ENCODE results near the gene GALNT9. TPM values are rescaled to one million over a fixed set of nuclear protein-coding genes. Genes with fewer than 3 reads are reported as not detected.

Gene GALNT9
- total RNA-seq, 1 donor from 2014 or later, result 2.1 TPM

DNA sequence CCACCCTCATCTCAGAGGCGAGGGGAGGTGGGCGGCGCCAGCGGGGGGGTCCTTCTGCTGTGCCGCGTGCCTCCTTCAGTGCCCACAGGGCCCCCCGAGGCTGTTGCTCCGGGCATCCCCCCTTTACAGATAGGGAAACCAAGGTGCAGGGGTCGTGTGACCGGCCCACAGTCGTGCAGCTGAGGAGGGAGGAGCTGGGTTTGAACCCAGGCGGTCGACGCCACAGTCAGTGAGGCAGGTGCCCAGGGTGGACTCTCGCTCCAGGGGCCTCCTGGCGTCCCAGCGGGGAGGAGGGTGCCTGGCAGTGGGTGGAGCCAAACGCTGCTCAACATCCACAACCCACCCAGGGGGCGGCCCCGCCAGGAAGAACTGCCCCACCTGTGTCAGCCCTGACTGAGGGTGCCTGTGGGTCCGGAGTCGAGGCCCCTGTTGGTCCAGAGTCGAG, 8.6 kb downstream of the GALNT9 start:
- no peak overlapping the region for H3K27ac ChIP-seq (ENCODE audit: low read depth, low read length)
- no peak overlapping the region for H3K9ac ChIP-seq (ENCODE audit: low read length)
- H3K9me3 Mint-ChIP-seq (ENCODE audit: unreplicated experiment), result no peaks in the 10 kb centered on the region
- no peaks in the 10 kb centered on the region for H3K4me1 ChIP-seq (ENCODE audit: insufficient read depth, low read length)
- no peaks in the 10 kb centered on the region for H3K9me3 ChIP-seq (ENCODE audit: insufficient read depth, low read depth, low read length)
- peaks cover 10% of the 10 kb centered on the region for H3K4me1 Mint-ChIP-seq (ENCODE audit: low read depth, unreplicated experiment)
- TF ChIP-seq, protein P1, sequence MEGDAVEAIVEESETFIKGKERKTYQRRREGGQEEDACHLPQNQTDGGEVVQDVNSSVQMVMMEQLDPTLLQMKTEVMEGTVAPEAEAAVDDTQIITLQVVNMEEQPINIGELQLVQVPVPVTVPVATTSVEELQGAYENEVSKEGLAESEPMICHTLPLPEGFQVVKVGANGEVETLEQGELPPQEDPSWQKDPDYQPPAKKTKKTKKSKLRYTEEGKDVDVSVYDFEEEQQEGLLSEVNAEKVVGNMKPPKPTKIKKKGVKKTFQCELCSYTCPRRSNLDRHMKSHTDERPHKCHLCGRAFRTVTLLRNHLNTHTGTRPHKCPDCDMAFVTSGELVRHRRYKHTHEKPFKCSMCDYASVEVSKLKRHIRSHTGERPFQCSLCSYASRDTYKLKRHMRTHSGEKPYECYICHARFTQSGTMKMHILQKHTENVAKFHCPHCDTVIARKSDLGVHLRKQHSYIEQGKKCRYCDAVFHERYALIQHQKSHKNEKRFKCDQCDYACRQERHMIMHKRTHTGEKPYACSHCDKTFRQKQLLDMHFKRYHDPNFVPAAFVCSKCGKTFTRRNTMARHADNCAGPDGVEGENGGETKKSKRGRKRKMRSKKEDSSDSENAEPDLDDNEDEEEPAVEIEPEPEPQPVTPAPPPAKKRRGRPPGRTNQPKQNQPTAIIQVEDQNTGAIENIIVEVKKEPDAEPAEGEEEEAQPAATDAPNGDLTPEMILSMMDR (IDR thresholded peaks at IDR 0.05; ENCODE audit: insufficient read depth, low read depth, low read length), result no peak
- no peak for TF ChIP-seq EZH2 (IDR thresholded peaks at IDR 0.05; ENCODE audit: insufficient read depth, low read length)
- no peak overlapping the region for H3K4me3 Mint-ChIP-seq (ENCODE audit: unreplicated experiment)
- peaks cover 48% of the 10 kb centered on the region for H3K27me3 Mint-ChIP-seq (ENCODE audit: low read depth, unreplicated experiment)
- DNase-seq (ENCODE audit: low read depth) (no peak), FAIRE-seq (no peak)
- H3K4me2 ChIP-seq (ENCODE audit: low read length), result no peak overlapping the region
- peaks cover 2% of the 10 kb centered on the region for H3K36me3 Mint-ChIP-seq (ENCODE audit: low read depth, unreplicated experiment)
- no peak overlapping the region for H3K4me3 ChIP-seq (ENCODE audit: insufficient read depth, low read depth, low read length)
- H3K27me3 ChIP-seq (ENCODE audit: insufficient read depth, low read length), result no peaks in the 10 kb centered on the region
- no peaks in the 10 kb centered on the region for H4K20me1 ChIP-seq (ENCODE audit: insufficient read depth, low read length)
- H3K79me2 ChIP-seq (ENCODE audit: insufficient read depth, low read length), result no peaks in the 10 kb centered on the region
- no peak overlapping the region for H3K27ac Mint-ChIP-seq (ENCODE audit: unreplicated experiment)
- no peak overlapping the region for H2AFZ ChIP-seq (ENCODE audit: low read depth, low read length)
- no peaks in the 10 kb centered on the region for H3K36me3 ChIP-seq (ENCODE audit: insufficient read depth, low read length)

DNA sequence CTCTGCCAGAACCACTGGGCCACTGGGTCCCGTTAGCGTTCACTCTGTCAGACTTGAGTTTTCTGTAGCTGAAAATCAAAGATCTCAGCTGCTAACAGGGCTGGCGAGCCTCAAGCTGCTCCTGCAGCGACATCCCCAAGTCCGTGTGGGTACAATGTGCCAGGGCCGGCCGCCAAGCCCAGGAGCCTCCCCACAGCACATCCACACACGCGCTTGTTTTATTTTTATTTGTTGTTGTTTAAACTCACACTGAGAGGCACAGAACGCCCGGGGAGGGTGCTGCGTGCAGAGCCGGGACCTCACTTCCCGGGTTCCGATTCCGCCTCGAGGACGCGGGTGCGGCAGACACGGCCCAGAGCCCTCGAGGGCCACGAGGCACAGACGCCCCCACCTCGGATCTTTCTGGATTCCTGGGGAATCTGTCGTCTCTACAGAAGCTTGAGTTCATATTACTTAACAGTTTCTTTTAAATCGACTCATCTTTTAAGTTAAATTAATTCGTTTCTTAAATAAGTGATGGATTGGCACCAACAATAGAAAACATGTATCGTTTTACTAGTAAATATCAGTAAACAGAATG, 9.3 kb downstream of the GALNT9 start:
- DNase-seq (ENCODE audit: low read depth) (no peak), FAIRE-seq (no peak)
- no peaks in the 10 kb centered on the region for H3K9me3 ChIP-seq (ENCODE audit: insufficient read depth, low read depth, low read length)
- no peak overlapping the region for H3K27ac ChIP-seq (ENCODE audit: low read depth, low read length)
- H2AFZ ChIP-seq (ENCODE audit: low read depth, low read length), result no peak overlapping the region
- no peak overlapping the region for H3K4me2 ChIP-seq (ENCODE audit: low read length)
- no peak overlapping the region for H3K9ac ChIP-seq (ENCODE audit: low read length)
- no peak overlapping the region for H3K4me3 Mint-ChIP-seq (ENCODE audit: unreplicated experiment)
- H3K4me3 ChIP-seq (ENCODE audit: insufficient read depth, low read depth, low read length), result no peak overlapping the region
- peaks cover 49% of the 10 kb centered on the region for H3K27me3 Mint-ChIP-seq (ENCODE audit: low read depth, unreplicated experiment)
- no peaks in the 10 kb centered on the region for H3K27me3 ChIP-seq (ENCODE audit: insufficient read depth, low read length)
- TF ChIP-seq EZH2 (IDR thresholded peaks at IDR 0.05; ENCODE audit: insufficient read depth, low read length), result no peak
- TF ChIP-seq, protein P1 (IDR thresholded peaks at IDR 0.05; ENCODE audit: insufficient read depth, low read depth, low read length), result no peak
- H3K79me2 ChIP-seq (ENCODE audit: insufficient read depth, low read length), result no peaks in the 10 kb centered on the region
- H3K4me1 Mint-ChIP-seq (ENCODE audit: low read depth, unreplicated experiment), result peaks cover 3% of the 10 kb centered on the region
- H3K36me3 ChIP-seq (ENCODE audit: insufficient read depth, low read length), result no peaks in the 10 kb centered on the region
- peaks cover 2% of the 10 kb centered on the region for H3K36me3 Mint-ChIP-seq (ENCODE audit: low read depth, unreplicated experiment)
- no peaks in the 10 kb centered on the region for H3K4me1 ChIP-seq (ENCODE audit: insufficient read depth, low read length)
- H3K27ac Mint-ChIP-seq (ENCODE audit: unreplicated experiment), result no peak overlapping the region
- H3K9me3 Mint-ChIP-seq (ENCODE audit: unreplicated experiment), result no peaks in the 10 kb centered on the region
- H4K20me1 ChIP-seq (ENCODE audit: insufficient read depth, low read length), result no peaks in the 10 kb centered on the region

DNA sequence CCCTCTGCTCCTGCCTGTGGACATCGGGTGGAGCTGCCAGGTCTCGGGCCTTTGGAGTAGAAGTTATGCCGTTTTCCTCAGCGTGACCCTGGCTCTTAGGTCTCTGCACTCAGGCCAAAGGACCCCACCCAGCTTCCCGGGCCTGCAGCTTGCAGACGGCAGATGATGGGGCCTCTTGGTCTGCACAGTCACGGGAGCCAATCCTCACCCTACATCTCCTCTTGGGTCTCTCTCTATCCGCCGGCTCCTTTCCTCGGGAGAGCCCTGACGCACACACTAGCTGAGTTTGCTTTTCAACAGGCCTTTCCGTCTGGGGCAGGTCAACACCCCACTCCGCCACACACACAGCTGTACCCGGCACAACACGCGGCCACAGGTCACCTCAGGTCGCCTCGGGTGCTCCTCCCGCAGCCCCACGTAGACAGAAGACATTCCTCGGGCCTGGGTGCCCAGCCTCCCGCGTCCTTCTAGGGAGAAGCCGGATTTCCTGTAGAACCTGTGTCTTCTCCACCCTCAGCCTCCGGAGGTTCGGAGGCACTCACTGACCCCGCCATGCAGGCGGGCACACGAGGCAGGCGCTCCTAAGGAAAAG, 9.9 kb downstream of the GALNT9 start:
- Histone ChIP-seq H3K9me3 (ENCODE audit: insufficient read depth, low read depth, low read length) (no peaks in the 10 kb centered on the region), H3K27me3 (ENCODE audit: insufficient read depth, low read length) (no peaks in the 10 kb centered on the region), H2AFZ (ENCODE audit: low read depth, low read length) (no peak overlapping the region), H3K4me3 (ENCODE audit: insufficient read depth, low read depth, low read length) (no peak overlapping the region), H4K20me1 (ENCODE audit: insufficient read depth, low read length) (no peaks in the 10 kb centered on the region), H3K27ac (ENCODE audit: low read depth, low read length) (no peak overlapping the region), H3K79me2 (ENCODE audit: insufficient read depth, low read length) (no peaks in the 10 kb centered on the region), H3K9ac (ENCODE audit: low read length) (no peak overlapping the region), H3K4me2 (ENCODE audit: low read length) (no peak overlapping the region), H3K4me1 (ENCODE audit: insufficient read depth, low read length) (no peaks in the 10 kb centered on the region), H3K36me3 (ENCODE audit: insufficient read depth, low read length) (no peaks in the 10 kb centered on the region)
- Mint-ChIP-seq H3K4me1 (ENCODE audit: low read depth, unreplicated experiment) (peaks cover 2% of the 10 kb centered on the region), H3K4me3 (ENCODE audit: unreplicated experiment) (no peak overlapping the region), H3K9me3 (ENCODE audit: unreplicated experiment) (no peaks in the 10 kb centered on the region), H3K27ac (ENCODE audit: unreplicated experiment) (no peak overlapping the region), H3K36me3 (ENCODE audit: low read depth, unreplicated experiment) (peaks cover 2% of the 10 kb centered on the region), H3K27me3 (ENCODE audit: low read depth, unreplicated experiment) (peaks cover 48% of the 10 kb centered on the region)
- TF ChIP-seq EZH2 (IDR thresholded peaks at IDR 0.05; ENCODE audit: insufficient read depth, low read length), result no peak
- TF ChIP-seq, protein P1 (IDR thresholded peaks at IDR 0.05; ENCODE audit: insufficient read depth, low read depth, low read length), result no peak
- DNase-seq (ENCODE audit: low read depth) (no peak), FAIRE-seq (no peak)

All from astrocyte (in vitro differentiated cells and primary cell).